HepG2 (cell line): ENCODE results near the gene PHACTR1. TPM values are rescaled to one million over a fixed set of nuclear protein-coding genes. Genes with fewer than 3 reads are reported as not detected.
A peak's percentile ranks its signal among the peaks of the same experiment; 100 is the strongest.

Experiments
- FOXA1 ChIP-seq, 2 experiments: fragments of 450-650 bp in 1 of 2; sonication (generic) in 1 of 2; formaldehyde crosslinking in 1 of 2; IDR thresholded peaks; 2 replicates each; pipeline versions ENCODE4 v1.4.0 to v1.6.1; 2016 to 2020; ENCODE audit warnings: missing genetic modification reagents in 1 of 2
- FOXP1 ChIP-seq, 2 experiments: fragments of 450-650 bp in 1 of 2; IDR thresholded peaks; 2 replicates each; pipeline ENCODE4 v1.6.1; 2017 to 2018; ENCODE audit warnings: antibody characterized with exemption in 1 of 2
- IRX3 ChIP-seq: sonication (generic); formaldehyde crosslinking; IDR thresholded peaks from 2 replicates; pipeline ENCODE4 v1.8.1; 2023; ENCODE audit warnings: mild to moderate bottlenecking, low read depth, missing genetic modification reagents, borderline replicate concordance
- MXD1 ChIP-seq: sonication (generic); formaldehyde crosslinking; IDR thresholded peaks from 2 replicates; pipeline ENCODE4 v1.4.0; 2020; ENCODE audit warnings: mild to moderate bottlenecking, missing genetic modification reagents
- ONECUT2 ChIP-seq: sonication (generic); formaldehyde crosslinking; IDR thresholded peaks from 2 replicates; pipeline ENCODE4 v1.4.0; 2020; ENCODE audit warnings: missing genetic modification reagents
- SIX4 ChIP-seq: sonication (generic); formaldehyde crosslinking; IDR thresholded peaks from 2 replicates; pipeline ENCODE4 v1.4.0; 2020; ENCODE audit warnings: missing genetic modification reagents
- SMAD3 ChIP-seq: sonication (generic); formaldehyde crosslinking; IDR thresholded peaks from 2 replicates; pipeline ENCODE4 v1.4.0; 2020; ENCODE audit warnings: missing genetic modification reagents
- U2AF1 ChIP-seq: fragments of 200-400 bp; formaldehyde crosslinking; optimal IDR thresholded peaks from 2 replicates; pipeline ENCODE3; 2017; ENCODE audit warnings: mild to moderate bottlenecking, low read depth, low read length
- ZNF253 ChIP-seq: sonication (generic); formaldehyde crosslinking; IDR thresholded peaks from 2 replicates; pipeline ENCODE4 v1.8.0; 2022; ENCODE audit warnings: mild to moderate bottlenecking, missing genetic modification reagents, borderline replicate concordance
- ZNF407 ChIP-seq: sonication (generic); formaldehyde crosslinking; IDR thresholded peaks from one replicate; pipeline ENCODE4 v1.5.1; 2020; ENCODE audit warnings: mild to moderate bottlenecking, missing genetic modification reagents; ENCODE audit errors: not compliant biosample characterization
- ZNF678 ChIP-seq: sonication (generic); formaldehyde crosslinking; IDR thresholded peaks from 2 replicates; pipeline ENCODE4 v1.4.0; 2020; ENCODE audit warnings: mild to moderate bottlenecking, missing genetic modification reagents
- ZSCAN21 ChIP-seq: sonication (generic); formaldehyde crosslinking; IDR thresholded peaks from 2 replicates; pipeline ENCODE4 v1.8.0; 2022; ENCODE audit warnings: mild to moderate bottlenecking, missing genetic modification reagents, moderate library complexity, borderline replicate concordance
- polyA plus RNA-seq, 8 experiments: library from polyadenylated mRNA; depleted of rRNA in 3 of 8; stranded (reverse) in 7 of 8; unstranded in 1 of 8; fragments of >200 nt; fragmentation: Illumina TruSeq in 4 of 8; extraction: Trizol in 4 of 8; gene quantifications; 2 replicates each; pipeline versions ENCODE4 v1.2.1 to v1.2.3, GENCODE V29; 2011 to 2016; ENCODE audit warnings: low read depth in 4 of 8, missing spikeins in 1 of 8, mixed read lengths in 1 of 8; ENCODE audit not compliant: insufficient read depth in 1 of 8
- total RNA-seq, 5 experiments: library from RNA; depleted of rRNA; stranded (reverse); fragments of >200 nt; fragmentation: Illumina TruSeq; extraction: Trizol; gene quantifications; 2 replicates each; pipeline ENCODE4 v1.2.3, GENCODE V29; 2016; ENCODE audit warnings: low read depth in 1 of 5
- TF ChIP-seq, protein P1 (sequence below): sonication (generic); formaldehyde crosslinking; IDR thresholded peaks from 2 replicates; pipeline ENCODE4 v1.4.0; 2020; ENCODE audit warnings: mild to moderate bottlenecking, missing genetic modification reagents

PHACTR1 gene
- total and polyA plus RNA-seq, 2 of the 13 experiments (the other 11 are each of a cell fraction or from before 2014, with no cell fraction given), result 0.09 TPM; not detected in 1

DNA sequence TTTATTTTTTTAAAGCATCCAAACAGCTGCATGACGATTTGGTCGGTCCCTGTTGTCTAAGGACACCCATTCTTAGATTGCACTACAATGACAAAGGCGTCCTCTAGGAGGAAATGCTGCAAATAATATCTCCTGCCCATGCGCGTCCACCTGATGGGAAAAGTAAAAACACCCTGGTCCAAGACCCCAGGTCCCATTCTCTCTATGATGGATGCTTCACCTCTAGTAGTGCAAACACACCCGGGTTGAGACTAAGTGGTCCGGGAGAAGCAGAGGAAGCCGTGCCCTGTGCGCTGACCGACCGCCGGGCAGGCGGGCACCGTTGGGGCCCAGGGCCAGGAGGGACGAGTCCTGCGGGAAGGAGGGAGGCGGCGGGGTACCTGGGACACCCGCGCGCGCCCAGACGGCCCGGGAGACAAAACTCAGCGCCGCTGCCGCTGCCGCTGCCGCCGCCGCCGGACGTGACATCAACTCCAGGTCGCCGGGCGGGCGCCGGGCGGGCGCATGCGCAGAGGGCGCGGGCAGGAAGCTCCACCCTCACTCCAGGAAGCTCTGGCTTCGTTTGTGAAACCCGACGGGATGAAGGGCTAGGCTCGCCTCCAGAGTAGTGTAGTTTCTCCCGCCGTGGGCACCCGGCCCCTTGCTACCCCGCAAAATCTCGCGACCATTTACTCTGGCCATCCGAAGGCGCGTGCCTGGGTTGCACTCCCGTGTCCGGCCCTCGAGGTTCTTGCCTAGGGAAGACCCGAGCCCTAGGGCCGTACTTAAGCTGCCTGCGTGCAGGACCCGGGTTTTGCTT is 611.7 kb downstream of the PHACTR1 start, which contains the start of gene TBC1D7 (continued):
- TF ChIP-seq ZNF678 (CRISPR knock-in tag) (peak; percentile 48; the same call in 1 of the 2 replicates), ZNF407 (no peak), ONECUT2 (CRISPR knock-in tag) (no peak), IRX3 (peak; percentile 79; the same call in 1 of the 2 replicates), FOXA1 (IDR thresholded peaks at IDR 0.05) (no peak), FOXA1 (CRISPR knock-in tag; IDR thresholded peaks at IDR 0.05) (peak; percentile 15), MXD1 (CRISPR knock-in tag) (0 out of 2 replicates have a peak, but pooled peaks have one; percentile 28), SMAD3 (peak; percentile 44; the same call in 1 of the 2 replicates), FOXP1 (IDR thresholded peaks at IDR 0.05) (no peak), FOXP1 (CRISPR knock-in tag; IDR thresholded peaks at IDR 0.05) (no peak), ZSCAN21 (peak; percentile 74; the same call in 1 of the 2 replicates), U2AF1 (peak; percentile 30), SIX4 (CRISPR knock-in tag) (no peak), ZNF253 (CRISPR knock-in tag) (no peak)
- TF ChIP-seq, protein P1, sequence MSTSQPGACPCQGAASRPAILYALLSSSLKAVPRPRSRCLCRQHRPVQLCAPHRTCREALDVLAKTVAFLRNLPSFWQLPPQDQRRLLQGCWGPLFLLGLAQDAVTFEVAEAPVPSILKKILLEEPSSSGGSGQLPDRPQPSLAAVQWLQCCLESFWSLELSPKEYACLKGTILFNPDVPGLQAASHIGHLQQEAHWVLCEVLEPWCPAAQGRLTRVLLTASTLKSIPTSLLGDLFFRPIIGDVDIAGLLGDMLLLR, result peak; percentile 84; the same call in 1 of the 2 replicates
